VCaP (cell line): ENCODE results near the gene IGF2.

ENCODE experiments used
- H3K27ac ChIP-seq: fragments of 450-650 bp; 2 replicates; pipeline ENCODE4 v1.5.1; 2017
- CTCF ChIP-seq: fragments of 450-650 bp; conservative IDR thresholded peaks from 2 replicates; pipeline ENCODE4 v1.5.1; 2017; ENCODE audit warnings: mild to moderate bottlenecking, moderate library complexity

Gene IGF2

DNA sequence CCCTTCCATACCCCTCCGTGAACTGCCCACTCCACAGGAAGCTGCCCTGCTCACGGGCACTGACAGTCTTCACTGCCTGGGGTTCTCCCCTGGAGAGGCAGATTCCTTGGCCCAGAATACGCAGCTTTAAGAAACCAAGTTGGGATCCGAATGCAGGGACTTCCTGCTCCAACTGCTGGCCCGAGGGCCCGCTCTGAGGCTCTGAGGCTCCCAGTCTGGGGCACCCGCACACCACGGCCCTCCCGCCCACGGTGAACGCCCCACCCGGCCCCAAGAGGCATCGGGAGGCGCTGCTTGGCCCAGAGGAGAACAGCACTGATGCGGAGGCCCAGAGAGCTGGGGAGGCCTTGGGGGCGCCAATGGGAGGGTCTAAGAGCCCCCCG, 42.3 kb downstream of the IGF2 start:
- no peak for TF ChIP-seq CTCF
- peak overlapping the region; percentile 71 for H3K27ac ChIP-seq

- TF ChIP-seq CTCF: no peak
- peak overlapping the region; percentile 71 for H3K27ac ChIP-seq
These were observed 42.9 kb downstream of the IGF2 start for GRCh38 chr11:2096011-2096918.

GRCh38 chr11:2095542-2095941, 43.6 kb downstream of the IGF2 start:
- no peak for TF ChIP-seq CTCF
- H3K27ac ChIP-seq: no peak overlapping the region

DNA sequence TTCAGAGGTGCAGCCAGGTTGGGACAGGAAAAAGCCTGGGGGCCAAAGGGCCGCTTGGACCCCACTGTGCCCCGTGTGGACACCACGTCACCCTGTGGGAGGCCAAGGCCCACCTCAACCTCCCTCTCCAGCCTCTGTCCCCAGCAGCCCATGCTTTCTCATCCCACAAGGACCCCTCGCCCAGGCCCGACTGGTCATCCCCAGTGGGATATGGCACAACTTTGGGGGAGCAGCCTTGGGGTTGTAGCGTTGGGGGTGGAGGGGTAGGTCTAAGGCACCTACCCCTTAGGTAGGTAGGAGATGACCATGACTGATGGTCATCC, 44.0 kb downstream of the IGF2 start:
- no peak overlapping the region for H3K27ac ChIP-seq
- no peak for TF ChIP-seq CTCF

DNA sequence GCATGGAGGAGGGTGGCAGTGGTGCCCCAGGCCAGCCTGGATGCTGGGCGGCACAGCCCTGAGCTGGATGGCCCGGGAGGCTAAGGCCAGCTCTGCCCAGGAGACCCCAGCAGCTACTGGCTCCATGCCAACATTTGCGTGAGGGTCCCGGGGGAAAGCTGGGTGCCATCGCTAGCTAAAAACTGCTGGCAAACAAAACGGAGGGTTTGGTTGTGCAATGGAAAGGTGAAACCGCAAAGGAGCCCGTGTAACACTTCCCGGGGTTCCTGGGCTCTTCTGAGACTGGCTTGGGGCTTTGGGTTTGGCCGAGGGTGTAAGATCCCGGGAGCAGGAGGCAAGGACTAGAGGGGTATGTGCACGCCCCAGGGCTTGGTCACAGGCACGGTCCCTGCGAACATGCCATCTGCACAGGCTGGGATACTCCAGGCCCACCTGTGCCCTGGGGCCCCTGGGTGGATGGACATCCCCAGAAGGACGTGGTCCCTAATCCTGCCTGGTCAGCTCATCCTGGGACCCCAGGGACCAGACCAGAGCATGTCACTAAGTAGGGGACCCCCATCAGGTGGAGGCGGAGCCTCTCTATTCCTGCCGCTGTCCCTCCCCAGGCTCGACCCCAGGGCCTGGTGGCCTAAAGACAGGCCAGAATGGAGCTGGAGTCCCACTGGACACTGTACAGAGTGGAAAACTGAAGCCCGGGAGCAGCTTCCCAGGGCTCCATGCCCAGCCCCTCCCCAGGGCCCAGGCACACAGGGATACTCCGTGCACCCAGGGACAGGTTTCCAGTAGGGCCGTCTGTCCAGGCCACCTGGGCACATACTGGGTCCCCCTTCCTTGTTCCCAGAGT, 44.6 kb downstream of the IGF2 start:
- H3K27ac ChIP-seq: peak overlapping the region; percentile 78
- no peak for TF ChIP-seq CTCF

DNA sequence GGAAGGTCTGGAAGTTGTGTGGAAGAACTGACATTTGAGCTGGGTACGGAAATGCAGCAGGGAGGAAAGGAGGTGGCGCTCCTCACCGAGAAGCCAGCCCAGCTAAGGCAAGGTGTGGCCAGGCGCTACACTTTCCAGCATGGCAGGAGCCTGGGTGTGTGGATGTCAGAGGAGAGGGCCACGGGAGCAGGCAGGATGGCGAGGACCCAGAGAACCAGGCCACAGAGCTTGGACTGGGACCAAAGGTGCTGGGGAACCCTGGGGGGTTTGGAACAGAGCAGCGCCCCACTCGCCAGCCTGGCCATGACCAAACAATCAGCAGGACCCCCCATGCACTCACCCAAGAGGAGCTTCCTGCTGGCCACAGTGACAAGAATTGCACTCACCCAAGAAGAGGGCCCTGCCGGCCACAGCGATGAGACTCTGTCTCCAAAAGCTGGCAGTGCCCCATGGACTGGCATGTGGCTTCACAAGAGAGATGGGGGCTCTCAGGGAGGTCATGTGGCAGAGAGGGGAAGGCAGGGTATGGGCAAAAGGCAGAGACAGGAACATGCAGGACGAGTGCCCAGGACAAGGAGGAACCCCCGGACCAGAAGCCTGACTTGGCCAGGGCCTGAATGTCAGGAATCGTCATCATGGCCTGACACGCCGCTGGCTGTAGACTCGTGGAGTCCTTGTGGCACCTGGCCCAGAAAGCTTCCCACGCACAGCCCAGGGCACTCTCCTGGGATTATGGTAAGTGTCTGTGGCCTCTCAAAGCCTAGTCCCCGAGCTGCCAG, 45.4 kb downstream of the IGF2 start:
- no peak for TF ChIP-seq CTCF
- H3K27ac ChIP-seq: peak overlapping the region; percentile 78

DNA sequence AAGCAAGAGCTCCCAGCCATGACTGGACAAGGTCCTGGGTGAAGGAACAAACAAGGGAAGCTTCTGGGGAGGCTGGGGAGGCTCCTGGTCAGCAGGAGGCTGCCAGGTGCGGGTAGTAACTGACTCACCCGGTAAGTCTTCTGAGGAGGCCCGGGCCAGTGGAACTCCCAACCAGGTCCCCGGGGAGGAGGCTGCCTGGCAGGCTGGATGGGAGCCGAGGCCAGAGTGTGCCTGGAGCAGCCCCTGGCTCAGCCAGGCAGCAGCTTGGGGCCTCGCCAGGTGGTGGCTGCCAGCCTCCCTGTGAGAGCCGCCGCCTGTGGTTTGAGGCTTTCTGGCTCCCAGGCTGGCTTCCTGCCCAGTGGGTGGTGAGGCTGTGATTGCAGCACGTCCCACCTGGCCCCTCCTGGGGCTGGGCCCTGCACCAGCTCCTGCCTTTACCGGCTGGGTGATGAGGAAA, 46.2 kb downstream of the IGF2 start:
- TF ChIP-seq CTCF: 0 out of 2 replicates have a peak, but pooled peaks have one; percentile 9
- H3K27ac ChIP-seq: peak overlapping the region; percentile 78
